Measurements from ENCODE around the gene MYO3B. TPM values are rescaled to one million over a fixed set of nuclear protein-coding genes. Genes with fewer than 3 reads are reported as not detected.

The MYO3B gene
- total RNA-seq, 5 donors from 2014 or later (not counting 1 experiment from before 2014, with no cell fraction given), result 0.26 to 0.28 TPM; not detected in 3

DNA sequence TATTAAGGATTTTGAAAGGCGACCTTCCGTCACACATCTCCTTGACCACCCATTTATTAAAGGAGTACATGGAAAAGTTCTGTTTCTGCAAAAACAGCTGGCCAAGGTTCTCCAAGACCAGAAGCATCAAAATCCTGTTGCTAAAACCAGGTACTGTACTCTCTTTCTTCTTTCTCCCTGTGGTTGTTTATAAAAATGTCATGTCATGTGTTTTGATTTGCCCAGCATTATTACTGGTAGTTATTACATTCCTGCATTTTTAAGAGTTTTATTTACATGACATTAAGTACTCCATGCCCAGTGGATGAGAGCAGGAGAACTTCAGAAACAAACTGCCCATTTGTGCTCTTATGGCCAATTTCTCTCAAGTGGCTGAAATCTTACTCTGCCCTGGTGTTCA, 191.3 kb downstream of the MYO3B start:
- Mint-ChIP-seq H3K27me3 (peaks cover 50 to 62% of the 10 kb centered on the region in 2 donors), H3K27ac (no peak overlapping the region), H3K36me3 (no peaks in the 10 kb centered on the region), H3K4me1 (peaks cover 18 to 32% (median 20%) of the 10 kb centered on the region in 3 donors), H3K4me3 (no peak overlapping the region), H3K9me3 (no peaks in the 10 kb centered on the region)
- WGBS (ENCODE audit: insufficient coverage), result no CpG with 5 or more reads among the region's 2 CpGs
- CTCF ChIA-PET, result interaction anchor here (0.6 to 1.2 kb wide), 7 partner anchors 8 to 448 kb away, joined by 3 to 5 read pairs (median 3); partner anchors contain the start of gene GAD1 (in 1 of the 2)
- peaks cover 0 to 3% of the 10 kb centered on the region in 2 experiments for H3K27me3 ChIP-seq (replicated peaks in 1 of 2; ENCODE audit: control insufficient read depth in 2 of 2, extremely low read depth in 1 of 2, insufficient read depth in 2 of 2, low read length in 1 of 2)
- DNase-seq, result no peak
- no peak for ATAC-seq (replicated peaks in 1 of 4)
- H3K9me3 ChIP-seq, result no peaks in the 10 kb centered on the region
- POLR2A ChIA-PET, result no interaction called here
- H3K4me1 ChIP-seq (ENCODE audit: control insufficient read depth in 1 of 2, extremely low read depth in 1 of 2, insufficient read depth in 2 of 2, low read length in 2 of 2), result peaks cover 2 to 20% of the 10 kb centered on the region in 2 experiments
- H3K27ac ChIP-seq (ENCODE audit: low read length), result no peak overlapping the region
- no peaks in the 10 kb centered on the region for H3K36me3 ChIP-seq (ENCODE audit: control insufficient read depth in 2 of 2, extremely low read depth in 1 of 2, insufficient read depth in 1 of 2, low read length in 1 of 2)
- no peak overlapping the region for H3K4me3 ChIP-seq (ENCODE audit: control insufficient read depth in 1 of 2, extremely low read depth in 1 of 2, low read length in 1 of 2)

DNA sequence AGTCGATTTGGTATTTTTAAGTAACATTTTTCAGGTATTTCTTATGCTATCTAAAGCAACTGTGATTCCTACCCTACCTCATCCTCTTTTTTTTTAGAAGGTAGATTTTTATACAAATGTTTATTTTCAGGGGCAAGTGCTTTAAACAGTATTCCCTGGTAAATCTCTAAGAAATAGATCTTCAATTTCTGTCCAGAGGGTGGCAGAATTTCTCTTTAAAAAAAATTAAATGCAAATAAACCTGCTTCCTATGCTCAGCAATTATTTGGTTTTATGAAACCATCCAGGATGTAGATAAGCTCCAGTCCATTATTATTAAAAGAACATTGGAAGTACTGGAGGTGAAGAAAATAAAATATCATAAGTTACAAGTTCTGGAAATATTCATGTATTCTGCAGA, 191.9 kb downstream of the MYO3B start:
- H3K4me3 Mint-ChIP-seq, result no peak overlapping the region
- H3K9me3 Mint-ChIP-seq, result no peaks in the 10 kb centered on the region
- H3K27ac ChIP-seq (ENCODE audit: low read length), result no peak overlapping the region
- H3K27me3 Mint-ChIP-seq, result peaks cover 51 to 61% of the 10 kb centered on the region in 2 donors
- H3K4me1 ChIP-seq (ENCODE audit: control insufficient read depth in 1 of 2, extremely low read depth in 1 of 2, insufficient read depth in 2 of 2, low read length in 2 of 2), result peaks cover 2 to 20% of the 10 kb centered on the region in 2 experiments
- POLR2A ChIA-PET, result no interaction called here
- no peak overlapping the region for H3K4me3 ChIP-seq (ENCODE audit: control insufficient read depth in 1 of 2, extremely low read depth in 1 of 2, low read length in 1 of 2)
- H3K9me3 ChIP-seq, result no peaks in the 10 kb centered on the region
- peaks cover 18 to 32% (median 20%) of the 10 kb centered on the region in 3 donors for H3K4me1 Mint-ChIP-seq
- CTCF ChIA-PET, result interaction anchor here (0.7 to 1.3 kb wide), 6 partner anchors 9 to 445 kb away, joined by 3 to 9 read pairs (median 4); no protein-coding TSS in a partner anchor
- H3K27me3 ChIP-seq (replicated peaks in 1 of 2; ENCODE audit: control insufficient read depth in 2 of 2, extremely low read depth in 1 of 2, insufficient read depth in 2 of 2, low read length in 1 of 2), result peaks cover 0 to 3% of the 10 kb centered on the region in 2 experiments
- no peak overlapping the region for H3K27ac Mint-ChIP-seq
- no peaks in the 10 kb centered on the region for H3K36me3 ChIP-seq (ENCODE audit: control insufficient read depth in 2 of 2, extremely low read depth in 1 of 2, insufficient read depth in 1 of 2, low read length in 1 of 2)
- no peaks in the 10 kb centered on the region for H3K36me3 Mint-ChIP-seq
- DNase-seq, result peak in 1 of 35 experiments; percentile 18
- WGBS (ENCODE audit: insufficient coverage), result no CpG with 5 or more reads among the region's 1 CpG
- no peak for ATAC-seq (replicated peaks in 1 of 4)

- peak overlapping the region in 1 of 2 donors; percentile 9 for H3K27ac Mint-ChIP-seq
- H3K27ac ChIP-seq (ENCODE audit: low read length), result no peak overlapping the region
- no peak overlapping the region for H3K4me3 ChIP-seq (ENCODE audit: control insufficient read depth in 1 of 2, extremely low read depth in 1 of 2, low read length in 1 of 2)
- ATAC-seq (replicated peaks in 1 of 4) (peak in 1 of 4 experiments; percentile 87), DNase-seq (peak in 1 of 35 experiments; percentile 27)
- H3K27me3 ChIP-seq (replicated peaks in 1 of 2; ENCODE audit: control insufficient read depth in 2 of 2, extremely low read depth in 1 of 2, insufficient read depth in 2 of 2, low read length in 1 of 2), result peaks cover 0 to 3% of the 10 kb centered on the region in 2 experiments
- H3K9me3 ChIP-seq, result no peaks in the 10 kb centered on the region
- ChIA-PET CTCF (interaction anchor here (0.6 to 1.2 kb wide), 4 partner anchors 10 to 337 kb away, joined by 3 to 8 read pairs (median 4); no protein-coding TSS in a partner anchor), POLR2A (interaction anchor here (0.6 kb wide), 3 partner anchors 9 to 443 kb away, joined by 3 to 4 read pairs (median 3); no protein-coding TSS in a partner anchor)
- H3K36me3 Mint-ChIP-seq, result no peaks in the 10 kb centered on the region
- H3K36me3 ChIP-seq (ENCODE audit: control insufficient read depth in 2 of 2, extremely low read depth in 1 of 2, insufficient read depth in 1 of 2, low read length in 1 of 2), result no peaks in the 10 kb centered on the region
- WGBS (ENCODE audit: insufficient coverage), result 40% methylated on average over 1 of the region's 6 CpGs
- peaks cover 51 to 58% of the 10 kb centered on the region in 2 donors for H3K27me3 Mint-ChIP-seq
- H3K4me3 Mint-ChIP-seq, result peak overlapping the region in 2 of 3 donors; percentile 3 to 48
- H3K9me3 Mint-ChIP-seq, result no peaks in the 10 kb centered on the region
- H3K4me1 ChIP-seq (ENCODE audit: control insufficient read depth in 1 of 2, extremely low read depth in 1 of 2, insufficient read depth in 2 of 2, low read length in 2 of 2), result peaks cover 2 to 20% of the 10 kb centered on the region in 2 experiments
- H3K4me1 Mint-ChIP-seq, result peaks cover 18 to 32% (median 20%) of the 10 kb centered on the region in 3 donors
Observed at GRCh38 chr2:170371231-170371998, 193.5 kb downstream of the MYO3B start.

GRCh38 chr2:170375192-170375591, 197.2 kb downstream of the MYO3B start:
- Mint-ChIP-seq H3K4me3 (no peak overlapping the region), H3K27ac (no peak overlapping the region), H3K4me1 (peaks cover 9 to 14% (median 9%) of the 10 kb centered on the region in 3 donors), H3K27me3 (peaks cover 46% of the 10 kb centered on the region in 2 donors), H3K36me3 (no peaks in the 10 kb centered on the region), H3K9me3 (no peaks in the 10 kb centered on the region)
- no peak for DNase-seq
- ATAC-seq (replicated peaks in 1 of 4), result no peak
- WGBS (ENCODE audit: insufficient coverage), result 27% methylated on average over 2 of the region's 5 CpGs
- Histone ChIP-seq H3K4me3 (ENCODE audit: control insufficient read depth in 1 of 2, extremely low read depth in 1 of 2, low read length in 1 of 2) (no peak overlapping the region), H3K36me3 (ENCODE audit: control insufficient read depth in 2 of 2, extremely low read depth in 1 of 2, insufficient read depth in 1 of 2, low read length in 1 of 2) (no peaks in the 10 kb centered on the region), H3K27ac (ENCODE audit: low read length) (no peak overlapping the region), H3K4me1 (ENCODE audit: control insufficient read depth in 1 of 2, extremely low read depth in 1 of 2, insufficient read depth in 2 of 2, low read length in 2 of 2) (peaks cover 2 to 9% of the 10 kb centered on the region in 2 experiments), H3K9me3 (no peaks in the 10 kb centered on the region), H3K27me3 (replicated peaks in 1 of 2; ENCODE audit: control insufficient read depth in 2 of 2, extremely low read depth in 1 of 2, insufficient read depth in 2 of 2, low read length in 1 of 2) (peaks cover 0 to 3% of the 10 kb centered on the region in 2 experiments)
- CTCF ChIA-PET, result interaction anchor here in 1 of 2 donors (0.6 kb wide), 1 partner anchor 60 kb away, joined by 3 read pairs; no protein-coding TSS in a partner anchor
- POLR2A ChIA-PET, result no interaction called here

DNA sequence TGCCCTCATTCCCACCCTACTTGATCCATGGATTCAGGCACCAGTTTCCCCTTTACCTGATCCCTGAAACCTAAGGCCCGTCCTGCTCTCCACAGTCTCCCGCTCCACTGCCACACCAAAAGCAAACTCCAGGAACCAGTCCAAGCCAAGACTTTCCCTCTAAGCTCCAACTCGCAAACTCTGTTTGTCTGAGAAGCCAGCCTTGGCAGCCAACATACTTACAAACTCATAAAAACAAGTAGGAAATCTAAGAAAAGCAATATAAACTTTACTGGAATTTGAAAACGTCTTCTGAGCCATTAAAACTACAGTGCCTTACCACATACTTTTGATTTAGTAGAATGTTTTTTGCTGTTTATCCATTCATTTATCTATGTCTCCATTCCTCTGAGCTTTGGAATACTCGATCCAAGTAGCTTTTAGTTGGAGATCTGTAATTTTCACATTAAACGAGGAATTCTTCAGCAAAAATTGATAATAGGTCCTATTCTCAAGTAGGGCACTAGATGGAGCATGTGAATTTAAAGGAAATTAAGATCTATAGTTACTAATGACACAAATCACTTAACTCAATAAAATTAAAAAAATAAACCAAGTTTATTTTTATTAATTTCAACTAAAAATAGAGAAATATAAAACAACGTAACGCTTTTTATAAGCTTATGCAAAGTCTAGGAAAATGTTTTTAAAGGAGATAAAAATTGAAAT, 199.7 kb downstream of the MYO3B start:
- no peak overlapping the region for H3K4me3 Mint-ChIP-seq
- no peak for ATAC-seq (replicated peaks in 1 of 4)
- no peak overlapping the region for H3K27ac Mint-ChIP-seq
- WGBS (ENCODE audit: insufficient coverage), result 100% methylated on average over 2 of the region's 8 CpGs
- peaks cover 32 to 33% of the 10 kb centered on the region in 2 donors for H3K27me3 Mint-ChIP-seq
- ChIA-PET CTCF (interaction anchor here in 1 of 2 donors (1.0 kb wide), 1 partner anchor 14 kb away, joined by 4 read pairs; no protein-coding TSS in a partner anchor), POLR2A (interaction anchor here (0.5 to 0.6 kb wide), 2 partner anchors 15 to 414 kb away, joined by 3 read pairs; no protein-coding TSS in a partner anchor)
- no peaks in the 10 kb centered on the region for H3K4me1 Mint-ChIP-seq
- DNase-seq, result no peak
- Histone ChIP-seq H3K36me3 (ENCODE audit: control insufficient read depth in 2 of 2, extremely low read depth in 1 of 2, insufficient read depth in 1 of 2, low read length in 1 of 2) (no peaks in the 10 kb centered on the region), H3K4me1 (ENCODE audit: control insufficient read depth in 1 of 2, extremely low read depth in 1 of 2, insufficient read depth in 2 of 2, low read length in 2 of 2) (no peaks in the 10 kb centered on the region), H3K4me3 (ENCODE audit: control insufficient read depth in 1 of 2, extremely low read depth in 1 of 2, low read length in 1 of 2) (no peak overlapping the region), H3K27ac (ENCODE audit: low read length) (no peak overlapping the region), H3K9me3 (no peaks in the 10 kb centered on the region), H3K27me3 (replicated peaks in 1 of 2; ENCODE audit: control insufficient read depth in 2 of 2, extremely low read depth in 1 of 2, insufficient read depth in 2 of 2, low read length in 1 of 2) (no peaks in the 10 kb centered on the region)
- H3K9me3 Mint-ChIP-seq, result no peaks in the 10 kb centered on the region
- H3K36me3 Mint-ChIP-seq, result no peaks in the 10 kb centered on the region

DNA sequence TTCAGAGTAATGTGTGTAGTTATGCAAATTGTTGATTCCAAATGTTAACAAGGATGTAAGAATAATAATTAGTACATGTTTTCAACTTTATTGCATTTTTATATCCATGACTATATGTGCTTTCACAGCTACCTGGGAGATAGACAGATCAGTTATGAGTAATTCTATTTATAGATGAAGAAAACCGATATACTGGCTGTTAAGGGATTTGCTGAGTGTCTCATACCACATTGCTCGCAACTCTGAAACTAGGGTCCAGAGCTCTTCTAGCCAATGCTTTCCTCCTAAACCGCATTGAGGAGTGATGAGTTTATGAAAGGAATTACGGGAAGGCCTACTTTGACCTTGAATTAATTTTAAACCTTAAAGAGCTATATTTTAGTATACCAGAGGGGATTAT, 202.3 kb downstream of the MYO3B start:
- no CpG with 5 or more reads among the region's 4 CpGs for WGBS (ENCODE audit: insufficient coverage)
- POLR2A ChIA-PET, result interaction anchor here in 1 of 2 donors (0.9 kb wide), 1 partner anchor 156 kb away, joined by 3 read pairs; no protein-coding TSS in a partner anchor

More for the DNA sequence above, 202.3 kb downstream of the MYO3B start:
- Mint-ChIP-seq H3K36me3 (no peaks in the 10 kb centered on the region), H3K27me3 (peaks cover 17 to 29% of the 10 kb centered on the region in 2 donors), H3K4me3 (no peak overlapping the region), H3K4me1 (no peaks in the 10 kb centered on the region), H3K27ac (no peak overlapping the region), H3K9me3 (no peaks in the 10 kb centered on the region)
- Histone ChIP-seq H3K27ac (ENCODE audit: low read length) (no peak overlapping the region), H3K27me3 (replicated peaks in 1 of 2; ENCODE audit: control insufficient read depth in 2 of 2, extremely low read depth in 1 of 2, insufficient read depth in 2 of 2, low read length in 1 of 2) (no peaks in the 10 kb centered on the region), H3K36me3 (ENCODE audit: control insufficient read depth in 2 of 2, extremely low read depth in 1 of 2, insufficient read depth in 1 of 2, low read length in 1 of 2) (no peaks in the 10 kb centered on the region), H3K9me3 (no peaks in the 10 kb centered on the region), H3K4me1 (ENCODE audit: control insufficient read depth in 1 of 2, extremely low read depth in 1 of 2, insufficient read depth in 2 of 2, low read length in 2 of 2) (no peaks in the 10 kb centered on the region), H3K4me3 (ENCODE audit: control insufficient read depth in 1 of 2, extremely low read depth in 1 of 2, low read length in 1 of 2) (no peak overlapping the region)
- ATAC-seq (replicated peaks in 1 of 4), result no peak
- DNase-seq, result no peak
- CTCF ChIA-PET, result interaction anchor here in 1 of 2 donors (1.0 to 1.1 kb wide), 2 partner anchors 16 to 19 kb away, joined by 3 read pairs; no protein-coding TSS in a partner anchor
